ENCODE data around the gene ACIN1.
"Not testable (repeated sequence)": the region's sequence is repeated elsewhere in the genome, so short reads cannot be mapped to it uniquely, and the experiment has no call there.

The ACIN1 gene

DNA sequence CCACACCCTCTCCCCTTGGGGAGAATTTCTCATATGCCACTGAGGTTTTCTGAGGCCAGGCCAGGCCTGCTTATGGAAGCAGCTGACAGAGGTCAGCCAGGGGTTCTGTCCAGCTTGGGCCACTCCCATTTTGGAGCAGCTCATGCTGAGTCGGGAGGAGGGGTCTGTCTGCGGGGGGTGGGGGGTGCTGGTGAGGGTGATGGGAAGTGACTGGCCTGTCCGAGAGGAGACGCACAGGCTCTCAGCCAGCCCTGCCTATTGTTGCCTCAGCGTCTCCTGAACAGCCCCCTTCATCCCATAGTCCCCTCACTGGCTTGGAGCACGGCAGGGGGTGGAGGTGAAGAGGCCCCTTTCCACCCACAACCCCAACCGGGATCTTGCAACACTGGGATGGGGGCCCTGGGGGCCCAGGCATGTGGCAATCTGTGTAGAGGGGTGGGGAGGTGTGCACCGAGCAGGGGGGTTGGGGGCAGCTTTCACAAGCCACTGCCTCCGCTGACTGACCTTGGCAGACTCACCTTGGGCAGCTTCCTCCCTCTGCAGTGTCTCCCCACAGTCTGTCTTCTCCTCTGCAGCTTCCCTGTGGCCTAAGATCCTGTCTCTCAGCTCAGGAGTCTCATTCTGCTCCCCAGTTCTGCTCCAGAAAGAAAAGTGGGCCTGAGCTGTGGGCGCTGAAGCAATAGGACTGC is 18.6 kb upstream of the ACIN1 start:
- no peak for DNase-seq (ENCODE audit: low read depth, low spot score)
- Histone ChIP-seq H3K4me3 (no peak overlapping the region), H3K9me3 (ENCODE audit: low read depth, low read length) (no peaks in the 10 kb centered on the region), H3K27ac (no peak overlapping the region), H3K36me3 (ENCODE audit: insufficient read depth, low read length) (no peaks in the 10 kb centered on the region), H3K9ac (ENCODE audit: insufficient read length) (no peak overlapping the region)
- TF ChIP-seq EZH2 (IDR thresholded peaks at IDR 0.05) (no peak), POLR2AphosphoS5 (IDR thresholded peaks at IDR 0.05; ENCODE audit: borderline replicate concordance, low read depth, low read length) (no peak), FOXP2 (optimal IDR thresholded peaks at IDR 0.05; ENCODE audit: control extremely low read depth, extremely low read length, insufficient read depth) (no peak)

DNA sequence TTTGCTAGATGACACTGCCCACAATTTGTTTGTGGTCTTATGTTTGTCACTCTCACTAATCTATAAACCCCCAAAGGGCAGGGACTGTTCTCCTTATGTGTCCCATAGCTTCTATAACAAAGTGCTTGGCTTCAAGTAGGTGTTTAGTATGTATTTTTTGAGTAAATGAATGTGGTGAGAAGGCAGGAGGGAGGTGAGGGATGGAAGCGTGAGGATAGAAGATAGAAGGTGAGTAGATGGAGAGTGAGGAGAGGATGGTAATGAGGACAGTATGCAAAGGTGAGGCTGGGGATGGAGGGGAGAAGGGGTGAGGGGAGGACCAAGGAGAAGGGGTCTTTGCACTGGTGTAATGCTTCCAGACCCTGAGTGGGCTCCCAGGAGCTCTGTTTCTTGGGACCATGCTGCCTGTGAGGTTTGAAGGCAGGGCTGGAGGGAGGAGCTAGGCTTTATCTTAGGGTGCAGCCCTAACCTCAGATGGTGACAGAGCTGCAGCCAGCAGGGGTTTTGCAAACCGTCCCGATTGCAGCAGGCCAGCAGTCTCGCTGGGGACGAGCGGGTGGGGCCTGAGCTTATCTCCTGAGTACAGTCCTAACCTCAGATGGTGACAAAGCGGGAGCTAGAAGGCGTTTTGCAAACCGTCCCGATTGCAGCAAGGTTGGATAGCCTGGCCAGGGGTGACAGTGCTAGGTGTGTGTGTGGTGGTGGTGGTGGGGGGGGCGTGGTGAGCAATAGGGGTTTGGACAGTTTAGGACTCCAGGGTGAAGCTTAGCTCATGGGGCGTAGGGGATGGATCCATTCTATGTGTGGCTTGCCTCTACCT is 17.6 kb upstream of the ACIN1 start:
- Histone ChIP-seq H3K27ac (no peak overlapping the region), H3K36me3 (ENCODE audit: insufficient read depth, low read length) (no peaks in the 10 kb centered on the region), H3K9ac (ENCODE audit: insufficient read length) (no peak overlapping the region), H3K4me3 (no peak overlapping the region), H3K9me3 (ENCODE audit: low read depth, low read length) (no peaks in the 10 kb centered on the region)
- DNase-seq (ENCODE audit: low read depth, low spot score), result no peak
- TF ChIP-seq EZH2 (IDR thresholded peaks at IDR 0.05) (no peak), FOXP2 (optimal IDR thresholded peaks at IDR 0.05; ENCODE audit: control extremely low read depth, extremely low read length, insufficient read depth) (no peak), POLR2AphosphoS5 (IDR thresholded peaks at IDR 0.05; ENCODE audit: borderline replicate concordance, low read depth, low read length) (no peak)

DNA sequence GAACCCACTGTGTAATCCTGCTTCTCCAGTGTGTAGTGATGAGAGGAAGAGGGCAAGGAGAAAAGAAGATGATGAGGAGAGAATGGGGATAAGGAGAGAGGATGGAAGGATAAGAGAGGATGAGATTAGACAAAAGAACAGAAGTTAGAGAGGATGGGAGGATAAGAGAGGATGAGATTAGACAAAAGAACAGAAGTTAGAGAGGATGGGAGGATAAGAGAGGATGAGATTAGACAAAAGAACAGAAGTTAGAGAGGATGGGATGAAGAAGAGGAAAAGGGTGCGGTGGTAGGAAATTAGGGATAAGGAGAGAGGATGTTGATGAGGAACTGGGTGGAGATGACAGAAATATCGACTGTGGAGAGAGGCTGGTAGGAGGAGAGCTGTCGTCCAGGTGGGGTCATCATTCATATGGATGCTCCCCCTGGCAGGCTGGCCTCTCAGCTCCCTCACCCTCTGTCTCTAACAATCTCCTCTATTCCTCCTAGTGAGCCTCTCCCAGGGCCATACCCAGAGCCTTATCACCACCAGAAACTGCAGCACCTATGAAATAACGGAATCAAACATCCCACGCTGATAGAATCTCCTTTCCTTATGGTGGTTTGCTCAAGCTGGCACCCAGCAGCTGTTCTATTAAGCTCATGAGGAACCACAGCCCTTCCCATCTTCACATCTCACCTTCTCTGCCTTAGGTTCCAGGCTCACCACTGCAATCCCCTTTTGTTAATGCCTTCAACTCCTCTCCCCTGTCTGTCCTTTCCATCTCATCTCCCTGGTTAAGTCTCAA is 15.8 kb upstream of the ACIN1 start:
- TF ChIP-seq FOXP2 (optimal IDR thresholded peaks at IDR 0.05; ENCODE audit: control extremely low read depth, extremely low read length, insufficient read depth), result no peak
- TF ChIP-seq POLR2AphosphoS5 (IDR thresholded peaks at IDR 0.05; ENCODE audit: borderline replicate concordance, low read depth, low read length), result no peak
- TF ChIP-seq EZH2 (IDR thresholded peaks at IDR 0.05), result no peak
- Histone ChIP-seq H3K9me3 (ENCODE audit: low read depth, low read length) (no peaks in the 10 kb centered on the region), H3K4me3 (no peak overlapping the region), H3K9ac (ENCODE audit: insufficient read length) (no peak overlapping the region), H3K27ac (no peak overlapping the region), H3K36me3 (ENCODE audit: insufficient read depth, low read length) (no peaks in the 10 kb centered on the region)
- no peak for DNase-seq (ENCODE audit: low read depth, low spot score)

DNA sequence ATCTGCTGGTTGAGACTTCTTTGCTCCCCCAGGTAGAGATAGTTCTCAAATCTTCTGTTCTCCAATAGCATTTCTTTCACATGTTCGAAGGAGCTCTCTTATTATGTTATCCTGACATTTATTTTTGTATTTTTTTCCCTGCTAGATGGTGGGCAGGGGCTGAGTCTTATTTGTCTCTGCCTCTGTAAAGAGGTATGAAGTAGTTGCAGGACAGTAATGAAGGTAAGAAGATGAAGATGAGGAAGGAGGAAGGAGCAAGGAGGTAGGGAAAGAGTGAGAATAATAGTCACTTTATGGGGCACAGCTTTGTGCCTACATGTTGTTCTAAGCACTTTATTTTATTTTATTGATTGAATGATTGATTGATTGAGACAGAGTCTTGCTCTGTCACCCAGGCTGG is 14.8 kb upstream of the ACIN1 start:
- H3K36me3 ChIP-seq (ENCODE audit: insufficient read depth, low read length), result no peaks in the 10 kb centered on the region
- no peak overlapping the region for H3K4me3 ChIP-seq
- no peaks in the 10 kb centered on the region for H3K9me3 ChIP-seq (ENCODE audit: low read depth, low read length)
- DNase-seq (ENCODE audit: low read depth, low spot score), result no peak
- no peak overlapping the region for H3K27ac ChIP-seq
- TF ChIP-seq FOXP2 (optimal IDR thresholded peaks at IDR 0.05; ENCODE audit: control extremely low read depth, extremely low read length, insufficient read depth), result no peak
- no peak for TF ChIP-seq EZH2 (IDR thresholded peaks at IDR 0.05)
- no peak for TF ChIP-seq POLR2AphosphoS5 (IDR thresholded peaks at IDR 0.05; ENCODE audit: borderline replicate concordance, low read depth, low read length)
- H3K9ac ChIP-seq (ENCODE audit: insufficient read length), result no peak overlapping the region

DNA sequence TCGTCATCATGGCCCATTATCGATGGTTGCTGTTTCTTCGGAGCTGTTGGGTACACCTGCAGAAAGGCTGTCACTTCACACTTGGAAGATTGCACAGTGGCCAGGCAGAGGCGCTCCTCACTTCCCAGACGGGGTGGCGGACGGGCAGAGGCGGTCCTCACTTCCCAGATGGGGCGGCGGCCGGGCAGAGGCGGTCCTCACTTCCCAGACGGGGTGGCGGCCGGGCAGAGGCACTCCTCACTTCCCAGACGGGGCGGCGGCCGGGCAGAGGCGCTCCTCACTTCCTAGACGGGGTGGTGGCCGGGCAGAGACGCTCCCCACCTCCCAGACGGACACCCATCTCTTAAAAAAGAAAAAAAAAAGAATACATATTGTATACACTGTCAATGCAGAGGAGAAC is 13.2 kb upstream of the ACIN1 start:
- not testable (repeated sequence) for H3K27ac ChIP-seq; DNase-seq (ENCODE audit: low read depth, low spot score); H3K4me3 ChIP-seq; H3K36me3 ChIP-seq (ENCODE audit: insufficient read depth, low read length); H3K9ac ChIP-seq (ENCODE audit: insufficient read length); H3K9me3 ChIP-seq (ENCODE audit: low read depth, low read length)

DNA sequence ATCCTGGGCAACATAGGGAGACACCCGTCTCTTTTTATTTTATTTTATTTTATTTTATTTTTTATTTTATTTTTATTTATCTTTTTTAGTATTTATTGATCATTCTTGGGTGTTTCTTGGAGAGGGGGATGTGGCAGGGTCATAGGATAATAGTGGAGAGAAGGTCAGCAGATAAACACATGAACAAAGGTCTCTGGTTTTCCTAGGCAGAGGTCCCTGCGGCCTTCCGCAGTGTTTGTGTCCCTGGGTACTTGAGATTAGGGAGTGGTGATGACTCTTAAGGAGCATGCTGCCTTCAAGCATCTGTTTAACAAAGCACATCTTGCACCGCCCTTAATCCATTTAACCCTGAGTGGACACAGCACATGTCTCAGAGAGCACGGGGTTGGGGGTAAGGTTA is 12.7 kb upstream of the ACIN1 start:
- H3K27ac ChIP-seq; DNase-seq (ENCODE audit: low read depth, low spot score); H3K9me3 ChIP-seq (ENCODE audit: low read depth, low read length); H3K9ac ChIP-seq (ENCODE audit: insufficient read length); H3K36me3 ChIP-seq (ENCODE audit: insufficient read depth, low read length); H3K4me3 ChIP-seq: not testable (repeated sequence)

DNA sequence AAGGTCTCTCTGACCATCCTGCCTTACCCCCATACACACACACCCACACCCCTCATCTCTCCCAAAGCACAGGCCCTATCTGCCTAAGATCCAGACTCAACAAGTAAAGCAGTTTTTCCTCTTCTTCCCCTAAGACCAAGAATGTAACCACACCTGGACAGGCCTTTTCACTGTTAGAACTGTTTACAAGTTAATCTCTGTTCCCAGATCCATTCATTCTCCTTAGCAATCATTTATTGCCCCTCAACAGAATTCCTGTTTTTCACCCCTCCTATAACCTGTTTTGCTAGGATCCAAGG is 11.8 kb upstream of the ACIN1 start:
- Histone ChIP-seq H3K9me3 (ENCODE audit: low read depth, low read length) (no peaks in the 10 kb centered on the region), H3K36me3 (ENCODE audit: insufficient read depth, low read length) (no peaks in the 10 kb centered on the region), H3K27ac (no peak overlapping the region), H3K4me3 (no peak overlapping the region), H3K9ac (ENCODE audit: insufficient read length) (no peak overlapping the region)
- DNase-seq (ENCODE audit: low read depth, low spot score), result no peak
- TF ChIP-seq POLR2AphosphoS5 (IDR thresholded peaks at IDR 0.05; ENCODE audit: borderline replicate concordance, low read depth, low read length), result no peak
- no peak for TF ChIP-seq EZH2 (IDR thresholded peaks at IDR 0.05)
- no peak for TF ChIP-seq FOXP2 (optimal IDR thresholded peaks at IDR 0.05; ENCODE audit: control extremely low read depth, extremely low read length, insufficient read depth)

DNA sequence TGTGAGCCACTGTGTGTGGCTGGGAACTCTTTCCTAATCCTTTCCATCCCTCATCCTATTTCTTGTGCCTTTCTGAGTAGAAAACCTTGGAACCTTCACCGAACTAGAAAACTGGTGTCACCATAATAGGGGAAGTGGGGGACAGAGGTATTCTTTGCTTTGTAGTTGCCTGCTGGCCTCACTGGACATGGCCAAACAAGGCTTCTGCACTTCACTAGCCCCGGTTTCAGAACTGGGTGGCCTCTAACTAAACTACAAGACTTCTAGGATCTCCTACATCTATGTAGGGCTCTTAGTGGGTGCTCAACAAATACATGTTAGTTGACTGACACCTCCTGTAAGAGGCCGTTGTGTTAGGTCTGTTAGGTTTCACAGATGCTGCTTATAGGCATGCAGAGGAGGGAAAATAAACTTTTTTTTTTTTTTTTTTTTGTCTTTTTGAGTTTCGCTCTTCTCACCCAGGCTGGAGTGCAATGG is 10.4 kb upstream of the ACIN1 start:
- TF ChIP-seq POLR2AphosphoS5 (IDR thresholded peaks at IDR 0.05; ENCODE audit: borderline replicate concordance, low read depth, low read length), result no peak
- no peak for TF ChIP-seq EZH2 (IDR thresholded peaks at IDR 0.05)
- TF ChIP-seq FOXP2 (optimal IDR thresholded peaks at IDR 0.05; ENCODE audit: control extremely low read depth, extremely low read length, insufficient read depth), result no peak
- no peak overlapping the region for H3K4me3 ChIP-seq
- no peaks in the 10 kb centered on the region for H3K36me3 ChIP-seq (ENCODE audit: insufficient read depth, low read length)
- no peak overlapping the region for H3K27ac ChIP-seq
- no peaks in the 10 kb centered on the region for H3K9me3 ChIP-seq (ENCODE audit: low read depth, low read length)
- no peak overlapping the region for H3K9ac ChIP-seq (ENCODE audit: insufficient read length)
- no peak for DNase-seq (ENCODE audit: low read depth, low spot score)
